ENCODE data around the gene AVP. TPM values are rescaled to one million over a fixed set of nuclear protein-coding genes. Genes with fewer than 3 reads are reported as not detected.

AVP gene
- total RNA-seq, 1 donor from 2014 or later, result not detected

DNA sequence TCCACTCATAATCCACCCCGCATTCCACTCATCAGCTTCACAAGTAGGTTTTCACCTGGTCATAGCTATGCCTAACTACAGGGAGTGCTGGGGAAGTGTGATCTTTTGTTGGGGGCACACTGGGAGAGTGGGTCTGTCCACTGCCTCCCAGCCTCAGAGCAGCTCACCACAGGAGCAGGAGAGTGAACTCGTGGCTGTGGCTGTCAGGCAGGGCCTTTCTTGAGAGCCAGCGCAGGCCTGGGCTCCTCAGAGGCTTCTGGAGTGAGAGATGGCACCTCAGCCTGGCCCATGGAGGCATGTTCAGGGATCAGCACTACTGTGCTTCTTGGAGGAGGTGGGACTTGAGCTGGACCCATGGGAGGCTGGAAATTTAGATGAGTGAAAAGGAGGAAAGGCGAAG is 45.1 kb downstream of the AVP start:
- no peak overlapping the region for H3K4me3 ChIP-seq (ENCODE audit: low read depth, low read length)
- TF ChIP-seq, protein P1, sequence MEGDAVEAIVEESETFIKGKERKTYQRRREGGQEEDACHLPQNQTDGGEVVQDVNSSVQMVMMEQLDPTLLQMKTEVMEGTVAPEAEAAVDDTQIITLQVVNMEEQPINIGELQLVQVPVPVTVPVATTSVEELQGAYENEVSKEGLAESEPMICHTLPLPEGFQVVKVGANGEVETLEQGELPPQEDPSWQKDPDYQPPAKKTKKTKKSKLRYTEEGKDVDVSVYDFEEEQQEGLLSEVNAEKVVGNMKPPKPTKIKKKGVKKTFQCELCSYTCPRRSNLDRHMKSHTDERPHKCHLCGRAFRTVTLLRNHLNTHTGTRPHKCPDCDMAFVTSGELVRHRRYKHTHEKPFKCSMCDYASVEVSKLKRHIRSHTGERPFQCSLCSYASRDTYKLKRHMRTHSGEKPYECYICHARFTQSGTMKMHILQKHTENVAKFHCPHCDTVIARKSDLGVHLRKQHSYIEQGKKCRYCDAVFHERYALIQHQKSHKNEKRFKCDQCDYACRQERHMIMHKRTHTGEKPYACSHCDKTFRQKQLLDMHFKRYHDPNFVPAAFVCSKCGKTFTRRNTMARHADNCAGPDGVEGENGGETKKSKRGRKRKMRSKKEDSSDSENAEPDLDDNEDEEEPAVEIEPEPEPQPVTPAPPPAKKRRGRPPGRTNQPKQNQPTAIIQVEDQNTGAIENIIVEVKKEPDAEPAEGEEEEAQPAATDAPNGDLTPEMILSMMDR (conservative IDR thresholded peaks at IDR 0.05; ENCODE audit: low read depth, low read length), result no peak
- no peak for DNase-seq (ENCODE audit: low read depth)

DNA sequence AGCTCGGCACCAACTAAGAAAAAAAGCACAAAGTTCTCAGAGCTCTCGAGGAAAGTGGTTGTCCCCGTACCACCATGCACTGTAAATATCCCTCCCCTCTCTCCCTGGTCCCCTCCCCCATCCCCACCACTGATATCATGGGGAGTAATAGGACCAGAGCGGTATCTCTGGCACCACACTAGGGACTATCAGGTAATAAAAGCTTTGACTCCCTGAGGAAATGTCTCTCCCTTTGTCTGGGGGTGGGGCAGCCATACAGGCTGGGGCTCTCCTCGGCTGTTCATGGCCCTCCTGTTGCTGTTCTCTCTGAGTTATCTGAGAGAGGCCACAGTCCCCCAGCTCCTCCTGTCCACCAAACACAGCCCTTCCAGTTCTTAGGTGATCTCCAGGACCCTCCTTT is 46.1 kb downstream of the AVP start:
- TF ChIP-seq, protein P1 (conservative IDR thresholded peaks at IDR 0.05; ENCODE audit: low read depth, low read length), result no peak
- no peak for DNase-seq (ENCODE audit: low read depth)
- H3K4me3 ChIP-seq (ENCODE audit: low read depth, low read length), result no peak overlapping the region

DNA sequence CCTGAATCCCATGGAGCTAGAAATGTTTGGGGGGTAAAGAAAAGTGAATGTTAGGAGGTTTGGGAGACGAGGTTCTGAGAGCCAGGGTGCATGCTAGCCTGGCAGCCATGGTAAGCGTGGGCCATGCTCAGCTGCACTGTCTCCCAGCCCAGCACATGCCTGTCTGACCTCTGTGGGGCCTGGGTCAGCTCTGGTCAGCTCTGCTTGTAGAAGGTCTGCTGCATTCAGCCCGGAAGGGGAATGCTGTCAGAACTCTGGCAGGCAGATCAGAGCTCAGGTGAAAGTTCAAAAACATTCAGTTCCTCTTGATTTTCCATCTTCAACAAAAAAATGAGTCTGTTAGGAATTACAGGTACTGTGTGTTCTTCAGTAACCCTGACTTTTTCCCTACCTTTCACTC is 46.9 kb downstream of the AVP start:
- no peak for DNase-seq (ENCODE audit: low read depth)
- TF ChIP-seq, protein P1 (conservative IDR thresholded peaks at IDR 0.05; ENCODE audit: low read depth, low read length), result no peak
- no peak overlapping the region for H3K4me3 ChIP-seq (ENCODE audit: low read depth, low read length)

DNA sequence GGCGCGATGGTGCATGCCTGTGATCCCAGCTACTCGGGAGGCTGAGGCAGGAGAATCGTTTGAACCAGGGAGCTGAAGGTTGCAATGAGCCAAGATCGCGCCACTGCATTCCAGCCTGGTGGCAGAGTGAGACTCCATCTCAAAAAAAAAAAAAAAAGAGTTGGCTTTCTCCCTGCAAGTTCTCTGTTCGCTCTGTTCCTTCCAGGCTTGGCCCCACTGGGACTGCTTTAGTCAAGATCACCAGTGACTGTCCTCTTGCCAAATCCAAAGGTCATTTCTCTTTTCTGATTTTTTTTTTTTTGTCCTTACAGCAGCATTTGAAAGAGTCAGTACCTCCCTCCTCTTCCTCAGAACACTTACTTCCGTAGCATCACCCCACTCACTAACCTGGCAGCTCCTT is 51.9 kb downstream of the AVP start:
- TF ChIP-seq, protein P1 (conservative IDR thresholded peaks at IDR 0.05; ENCODE audit: low read depth, low read length), result no peak
- H3K4me3 ChIP-seq (ENCODE audit: low read depth, low read length), result no peak overlapping the region
- DNase-seq (ENCODE audit: low read depth), result no peak

Other genes with a start within 250 kb of the AVP start
- 12.2 and 37.5 TPM in 2 replicates for gene PCED1A, start 244.1 kb downstream of the AVP start, total RNA-seq
- gene VPS16, start 244.0 kb downstream of the AVP start, total RNA-seq, result 18.1 and 19.2 TPM in 2 replicates
- gene PTPRA, start 211.2 kb downstream of the AVP start, total RNA-seq, result 34.8 and 40.8 TPM in 2 replicates
- gene GNRH2, start 41.1 kb downstream of the AVP start, total RNA-seq, result not detected in 2 replicates
- 107 and 128 TPM in 2 replicates for gene MRPS26, start 38.7 kb downstream of the AVP start, total RNA-seq
- gene OXT, start 13.1 kb downstream of the AVP start, total RNA-seq, result 0.43 TPM in 1 of 2 replicates, not detected in the other
- 15.3 and 21.8 TPM in 2 replicates for gene FASTKD5, start 75.1 kb upstream of the AVP start, total RNA-seq
- gene UBOX5, start 75.1 kb upstream of the AVP start, total RNA-seq, result 3.6 and 4.3 TPM in 2 replicates
- 3.1 and 15.8 TPM in 2 replicates for gene LZTS3, start 88.8 kb upstream of the AVP start, total RNA-seq
- 63.5 and 80.7 TPM in 2 replicates for gene DDRGK1, start 120.0 kb upstream of the AVP start, total RNA-seq
- gene ITPA, start 124.8 kb upstream of the AVP start, total RNA-seq, result 68.3 and 106 TPM in 2 replicates
- gene SLC4A11, start 154.5 kb upstream of the AVP start, total RNA-seq, result 3.6 and 5.1 TPM in 2 replicates